ENCODE results near the gene CUX1.

GRCh38 chr7:101985057-101985902, 167.9 kb downstream of the CUX1 start:
- TF ChIP-seq POLR2A (IDR thresholded peaks at IDR 0.05): no peak
- TF ChIP-seq, protein P1, sequence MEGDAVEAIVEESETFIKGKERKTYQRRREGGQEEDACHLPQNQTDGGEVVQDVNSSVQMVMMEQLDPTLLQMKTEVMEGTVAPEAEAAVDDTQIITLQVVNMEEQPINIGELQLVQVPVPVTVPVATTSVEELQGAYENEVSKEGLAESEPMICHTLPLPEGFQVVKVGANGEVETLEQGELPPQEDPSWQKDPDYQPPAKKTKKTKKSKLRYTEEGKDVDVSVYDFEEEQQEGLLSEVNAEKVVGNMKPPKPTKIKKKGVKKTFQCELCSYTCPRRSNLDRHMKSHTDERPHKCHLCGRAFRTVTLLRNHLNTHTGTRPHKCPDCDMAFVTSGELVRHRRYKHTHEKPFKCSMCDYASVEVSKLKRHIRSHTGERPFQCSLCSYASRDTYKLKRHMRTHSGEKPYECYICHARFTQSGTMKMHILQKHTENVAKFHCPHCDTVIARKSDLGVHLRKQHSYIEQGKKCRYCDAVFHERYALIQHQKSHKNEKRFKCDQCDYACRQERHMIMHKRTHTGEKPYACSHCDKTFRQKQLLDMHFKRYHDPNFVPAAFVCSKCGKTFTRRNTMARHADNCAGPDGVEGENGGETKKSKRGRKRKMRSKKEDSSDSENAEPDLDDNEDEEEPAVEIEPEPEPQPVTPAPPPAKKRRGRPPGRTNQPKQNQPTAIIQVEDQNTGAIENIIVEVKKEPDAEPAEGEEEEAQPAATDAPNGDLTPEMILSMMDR (IDR thresholded peaks at IDR 0.05): no peak

Measured in breast epithelium (tissue), 3 donors.